IMR-90 (cell line): ENCODE measurements around the gene MAGI2. TPM values are rescaled to one million over a fixed set of nuclear protein-coding genes. Genes with fewer than 3 reads are reported as not detected.

ENCODE experiments used
- ATAC-seq: fragments of 200-7000 bp; cut with Tn5 transposase; 2 replicates; pipeline ENCODE4 v1.9.1; 2020; ENCODE audit warnings: low read depth, mild to moderate bottlenecking, moderate library complexity
- BruUV-seq: library from RNA; stranded (reverse); fragments of 400-500 nt; replicated peaks from 2 replicates; lab custom pipeline; 2021; lab: Mats Ljungman, UMichigan
- CTCF ChIA-PET: fragments of 300-600 bp; formaldehyde crosslinking; extraction: SDS; loops from one replicate; lab custom pipeline; 2021; ENCODE audit warnings: antibody characterized with exemption; lab: Yijun Ruan, JAX
- POLR2A ChIA-PET: fragments of 300-600 bp; sonication (Branson Sonifier 250); formaldehyde crosslinking; loops from one replicate; lab custom pipeline; 2022; ENCODE audit warnings: antibody characterized with exemption; ENCODE audit not compliant: unreplicated experiment; lab: Charles Lee
- DNase-seq: peaks from one replicate; pipeline ENCODE4 v3.0.0; 2013
- H2AFZ ChIP-seq: replicated peaks from 2 replicates; pipeline ENCODE3; 2013; ENCODE audit warnings: low read length, mild to moderate bottlenecking; ENCODE audit not compliant: poor library complexity
- H2AK5ac ChIP-seq: 2 replicates; pipeline ENCODE4 v1.6.1; 2013; ENCODE audit warnings: low read depth, low read length, inconsistent platforms
- H2AK9ac ChIP-seq: replicated peaks from 2 replicates; pipeline ENCODE3; 2013; ENCODE audit warnings: mild to moderate bottlenecking, low read depth, low read length, moderate library complexity; ENCODE audit not compliant: poor library complexity
- H2BK120ac ChIP-seq: 2 replicates; pipeline ENCODE4 v1.6.1; 2013; ENCODE audit warnings: low read depth, low read length, inconsistent platforms
- H2BK15ac ChIP-seq: 3 replicates; pipeline ENCODE4 v1.6.1; 2013; ENCODE audit warnings: low read depth, low read length, inconsistent platforms
- H2BK20ac ChIP-seq: 2 replicates; pipeline ENCODE4 v1.6.1; 2013; ENCODE audit warnings: low read depth, mild to moderate bottlenecking, inconsistent platforms, low read length, moderate library complexity
- H2BK5ac ChIP-seq: 2 replicates; pipeline ENCODE4 v1.6.1; 2013; ENCODE audit warnings: mild to moderate bottlenecking, low read depth, low read length, inconsistent platforms; ENCODE audit not compliant: poor library complexity, severe bottlenecking
- H3K14ac ChIP-seq: replicated peaks from 2 replicates; pipeline ENCODE4 v1.6.1; 2013; ENCODE audit warnings: low read depth, low read length, inconsistent platforms
- H3K18ac ChIP-seq: 2 replicates; pipeline ENCODE4 v1.6.1; 2013; ENCODE audit warnings: low read depth, low read length, control low read depth
- H3K23ac ChIP-seq: 2 replicates; pipeline ENCODE4 v1.6.1; 2013; ENCODE audit warnings: low read depth, low read length, inconsistent platforms
- H3K27ac ChIP-seq: 2 replicates; pipeline ENCODE4 v1.5.1; 2013; ENCODE audit warnings: mild to moderate bottlenecking, control low read depth, low read length; ENCODE audit not compliant: insufficient read depth
- H3K27me3 ChIP-seq: 2 replicates; pipeline ENCODE4 v1.6.1; 2013; ENCODE audit warnings: low read length; ENCODE audit not compliant: control insufficient read depth, insufficient read depth
- H3K36me3 ChIP-seq: 2 replicates; pipeline ENCODE4 v1.6.1; 2013; ENCODE audit warnings: low read length, mixed read lengths; ENCODE audit not compliant: control insufficient read depth, insufficient read depth
- H3K4ac ChIP-seq: 2 replicates; pipeline ENCODE4 v1.6.1; 2013; ENCODE audit warnings: low read depth, low read length, inconsistent platforms
- H3K4me1 ChIP-seq: 2 replicates; pipeline ENCODE4 v1.6.1; 2013; ENCODE audit warnings: low read length, mixed read lengths; ENCODE audit not compliant: control insufficient read depth, insufficient read depth
- H3K4me2 ChIP-seq: 2 replicates; pipeline ENCODE4 v1.6.1; 2013; ENCODE audit warnings: low read depth, mild to moderate bottlenecking, control low read depth, low read length, moderate library complexity
- H3K4me3 ChIP-seq: 2 replicates; pipeline ENCODE4 v1.5.1; 2013; ENCODE audit warnings: low read depth, mild to moderate bottlenecking, control low read depth, low read length, moderate library complexity; ENCODE audit not compliant: insufficient read depth
- H3K56ac ChIP-seq: 2 replicates; pipeline ENCODE4 v1.6.1; 2013; ENCODE audit warnings: low read length, inconsistent platforms; ENCODE audit not compliant: insufficient read depth; ENCODE audit errors: extremely low read depth
- H3K79me1 ChIP-seq, 2 experiments: 2 replicates each; pipeline ENCODE4 v1.6.1; 2013; ENCODE audit warnings: low read length in 2 of 2, inconsistent platforms in 1 of 2, low read depth in 1 of 2
- H3K9ac ChIP-seq: 2 replicates; pipeline ENCODE4 v1.6.1; 2013; ENCODE audit warnings: low read depth, low read length, control low read depth
- H3K9me1 ChIP-seq: 2 replicates; pipeline ENCODE4 v1.6.1; 2013; ENCODE audit warnings: low read length, inconsistent platforms; ENCODE audit not compliant: insufficient read depth
- H3K9me3 ChIP-seq: 2 replicates; pipeline ENCODE4 v1.6.1; 2013; ENCODE audit warnings: low read length; ENCODE audit not compliant: control insufficient read depth, insufficient read depth
- H4K20me1 ChIP-seq: 2 replicates; pipeline ENCODE4 v1.6.1; 2013; ENCODE audit warnings: low read length, inconsistent platforms; ENCODE audit not compliant: insufficient read depth
- H4K5ac ChIP-seq: 2 replicates; pipeline ENCODE4 v1.6.1; 2013; ENCODE audit warnings: mild to moderate bottlenecking, low read depth, low read length, control low read depth
- H4K8ac ChIP-seq, 2 experiments: 2 replicates each; pipeline ENCODE4 v1.6.1; 2013; ENCODE audit warnings: low read depth in 2 of 2, low read length in 2 of 2, control low read depth in 1 of 2, inconsistent platforms in 1 of 2
- H4K91ac ChIP-seq: 2 replicates; pipeline ENCODE4 v1.6.1; 2013; ENCODE audit warnings: low read depth, low read length, inconsistent platforms; ENCODE audit not compliant: insufficient read depth
- CEBPB ChIP-seq: IDR thresholded peaks from 2 replicates; pipeline ENCODE4 v1.6.1; 2012; ENCODE audit warnings: low read depth, low read length, improper control_type of control experiment
- CHD1 ChIP-seq: IDR thresholded peaks from 2 replicates; pipeline ENCODE4 v1.6.1; 2012; ENCODE audit warnings: low read depth, low read length, improper control_type of control experiment
- WGBS, 2 experiments: methylation state at CpG; one replicate each; pipeline versions ENCODE4 v1.1.5 to v1.1.7; 2013; ENCODE audit warnings: missing lambda C conversion rate in 2 of 2; ENCODE audit not compliant: insufficient read length in 1 of 2; ENCODE audit errors: extremely low coverage in 2 of 2; 5-methylcytosine and 5-hydroxymethylcytosine counted together
- dilution Hi-C: fragments of 300-500 bp; cut with HindIII; formaldehyde crosslinking; loops from one replicate; pipeline ENCODE4 v1.14.3; 2018; ENCODE audit warnings: low sequenced_read_pairs; ENCODE audit not compliant: unreplicated experiment
- in situ Hi-C: fragments of 300-500 bp; cut with MboI; formaldehyde crosslinking; loops from 3 replicates; pipeline ENCODE4 v1.14.3; 2019; ENCODE audit warnings: low sequenced_read_pairs, inconsistent platforms, mixed read lengths
- intact Hi-C: fragments of 100-400 bp; cut with micrococcal nuclease; formaldehyde crosslinking; loops from 2 replicates; pipeline ENCODE4 v1.10.0; 2022
- polyA plus RNA-seq, 3 experiments: library from polyadenylated mRNA; depleted of rRNA; stranded (reverse); fragments of >200 nt; gene quantifications; 2 replicates each; pipeline ENCODE4 v1.2.3, GENCODE V29; 2012; ENCODE audit warnings: low replicate concordance in 1 of 3
- total RNA-seq: library from RNA; depleted of rRNA; stranded (reverse); fragments of >200 nt; gene quantifications from 2 replicates; pipeline ENCODE4 v1.2.3, GENCODE V29; 2012
- TF ChIP-seq, protein P1 (sequence below): fragments of 150-350 bp; IDR thresholded peaks from 2 replicates; pipeline ENCODE4 v1.6.1; 2017; ENCODE audit warnings: mild to moderate bottlenecking, antibody characterized with exemption, low read length, low read depth
- TF ChIP-seq, protein P2 (sequence below): conservative IDR thresholded peaks from 2 replicates; pipeline ENCODE4 v1.5.1; 2012; ENCODE audit warnings: mild to moderate bottlenecking, low read depth, low read length, improper control_type of control experiment

Gene MAGI2
- total and polyA plus RNA-seq, 2 of the 4 experiments (the other 2 are of a cell fraction): 2.5 to 17.9 TPM

DNA sequence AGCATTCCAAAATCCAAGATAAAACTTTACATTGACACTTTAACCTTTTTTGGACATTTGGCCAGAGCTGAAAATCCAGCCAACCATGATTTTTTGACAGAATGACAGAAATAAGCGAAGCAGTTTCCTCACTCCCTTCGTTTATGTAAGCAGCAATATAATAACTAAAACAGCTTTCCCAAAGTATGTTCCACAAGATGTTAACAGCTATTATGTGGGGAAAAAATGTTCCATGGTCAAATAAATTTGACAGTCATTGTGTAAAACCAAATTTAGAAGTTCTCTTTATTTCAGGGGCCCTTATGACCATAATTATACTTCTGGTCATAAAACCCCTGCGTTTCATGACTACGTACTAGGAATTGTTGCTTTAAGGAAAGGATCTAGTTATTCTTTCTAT, 416.5 kb downstream of the MAGI2 start:
- Histone ChIP-seq H3K9me3 (no peaks in the 10 kb centered on the region), H4K91ac (no peak overlapping the region), H4K20me1 (no peaks in the 10 kb centered on the region), H3K4me1 (no peaks in the 10 kb centered on the region), H3K9ac (no peak overlapping the region), H2BK20ac (no peak overlapping the region), H3K56ac (no peak overlapping the region), H2BK120ac (no peak overlapping the region), H4K5ac (no peak overlapping the region), H2AFZ (no peak overlapping the region), H3K23ac (no peak overlapping the region), H3K4ac (no peak overlapping the region), H3K18ac (no peak overlapping the region), H3K4me3 (no peak overlapping the region), H3K27ac (no peak overlapping the region), H2AK9ac (no peak overlapping the region), H3K36me3 (no peaks in the 10 kb centered on the region), H3K4me2 (no peak overlapping the region), H2BK15ac (no peak overlapping the region), H3K27me3 (no peaks in the 10 kb centered on the region), H2BK5ac (no peak overlapping the region), H3K14ac (no peak overlapping the region), H2AK5ac (no peak overlapping the region), H4K8ac (no peak overlapping the region), H3K9me1 (no peaks in the 10 kb centered on the region), H3K79me1 (no peaks in the 10 kb centered on the region; a peak in 1 of 4 replicates)
- TF ChIP-seq CEBPB (no peak), CHD1 (no peak)
- TF ChIP-seq, protein P1, sequence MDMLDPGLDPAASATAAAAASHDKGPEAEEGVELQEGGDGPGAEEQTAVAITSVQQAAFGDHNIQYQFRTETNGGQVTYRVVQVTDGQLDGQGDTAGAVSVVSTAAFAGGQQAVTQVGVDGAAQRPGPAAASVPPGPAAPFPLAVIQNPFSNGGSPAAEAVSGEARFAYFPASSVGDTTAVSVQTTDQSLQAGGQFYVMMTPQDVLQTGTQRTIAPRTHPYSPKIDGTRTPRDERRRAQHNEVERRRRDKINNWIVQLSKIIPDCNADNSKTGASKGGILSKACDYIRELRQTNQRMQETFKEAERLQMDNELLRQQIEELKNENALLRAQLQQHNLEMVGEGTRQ: no peak
- TF ChIP-seq, protein P2, sequence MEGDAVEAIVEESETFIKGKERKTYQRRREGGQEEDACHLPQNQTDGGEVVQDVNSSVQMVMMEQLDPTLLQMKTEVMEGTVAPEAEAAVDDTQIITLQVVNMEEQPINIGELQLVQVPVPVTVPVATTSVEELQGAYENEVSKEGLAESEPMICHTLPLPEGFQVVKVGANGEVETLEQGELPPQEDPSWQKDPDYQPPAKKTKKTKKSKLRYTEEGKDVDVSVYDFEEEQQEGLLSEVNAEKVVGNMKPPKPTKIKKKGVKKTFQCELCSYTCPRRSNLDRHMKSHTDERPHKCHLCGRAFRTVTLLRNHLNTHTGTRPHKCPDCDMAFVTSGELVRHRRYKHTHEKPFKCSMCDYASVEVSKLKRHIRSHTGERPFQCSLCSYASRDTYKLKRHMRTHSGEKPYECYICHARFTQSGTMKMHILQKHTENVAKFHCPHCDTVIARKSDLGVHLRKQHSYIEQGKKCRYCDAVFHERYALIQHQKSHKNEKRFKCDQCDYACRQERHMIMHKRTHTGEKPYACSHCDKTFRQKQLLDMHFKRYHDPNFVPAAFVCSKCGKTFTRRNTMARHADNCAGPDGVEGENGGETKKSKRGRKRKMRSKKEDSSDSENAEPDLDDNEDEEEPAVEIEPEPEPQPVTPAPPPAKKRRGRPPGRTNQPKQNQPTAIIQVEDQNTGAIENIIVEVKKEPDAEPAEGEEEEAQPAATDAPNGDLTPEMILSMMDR: no peak
- intact Hi-C loops: no loop called here
- in situ Hi-C loops: no loop called here
- no CpG with 5 or more reads among the region's 4 CpGs for WGBS, 2 experiments
- CTCF ChIA-PET: no interaction called here
- no TSS peak for BruUV-seq
- ATAC-seq: no peak
- DNase-seq: no peak
- POLR2A ChIA-PET: no interaction called here
- dilution Hi-C loops: no loop called here
